ENCODE data around the gene PAX6.

GRCh38 chr11:31799435-31800397, 11.4 kb downstream of the PAX6 start:
- TF ChIP-seq CTCF (IDR thresholded peaks at IDR 0.05), result no peak
- TF ChIP-seq POLR2A (IDR thresholded peaks at IDR 0.05), result no peak
